ENCODE measurements around the gene HOMER2. TPM values are rescaled to one million over a fixed set of nuclear protein-coding genes. Genes with fewer than 3 reads are reported as not detected.
A peak's percentile ranks its signal among the peaks of the same experiment; 100 is the strongest.

Gene HOMER2
- total and polyA plus RNA-seq, 2 of the 13 experiments (the other 11 are each of a cell fraction or from before 2014, with no cell fraction given): 12.9 to 14.1 TPM

DNA sequence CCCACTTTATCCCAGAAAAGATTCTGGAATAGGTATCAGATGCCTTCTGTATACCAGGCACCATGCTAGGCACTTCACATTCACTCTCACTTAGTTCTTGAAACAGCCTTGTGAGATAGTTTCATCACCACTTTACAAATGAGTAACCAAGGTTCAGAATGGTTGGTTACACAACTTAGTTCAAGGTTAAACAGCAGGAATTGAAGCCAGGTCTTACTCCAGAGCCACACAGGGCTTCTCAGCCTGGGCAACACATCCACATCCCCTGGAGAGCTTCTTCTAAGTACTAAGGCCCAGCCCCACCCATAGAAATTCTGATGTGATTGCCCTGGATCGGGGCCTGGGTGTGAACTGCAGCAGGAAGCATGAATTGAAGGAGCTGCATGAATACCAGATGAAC is 124.4 kb downstream of the HOMER2 start (continued):
- TF ChIP-seq DNMT1 (CRISPR knock-in tag; IDR thresholded peaks at IDR 0.05): no peak
- no peak for TF ChIP-seq FOXC1 (CRISPR knock-in tag; IDR thresholded peaks at IDR 0.05; ENCODE audit: borderline replicate concordance)
- TF ChIP-seq, protein P1, sequence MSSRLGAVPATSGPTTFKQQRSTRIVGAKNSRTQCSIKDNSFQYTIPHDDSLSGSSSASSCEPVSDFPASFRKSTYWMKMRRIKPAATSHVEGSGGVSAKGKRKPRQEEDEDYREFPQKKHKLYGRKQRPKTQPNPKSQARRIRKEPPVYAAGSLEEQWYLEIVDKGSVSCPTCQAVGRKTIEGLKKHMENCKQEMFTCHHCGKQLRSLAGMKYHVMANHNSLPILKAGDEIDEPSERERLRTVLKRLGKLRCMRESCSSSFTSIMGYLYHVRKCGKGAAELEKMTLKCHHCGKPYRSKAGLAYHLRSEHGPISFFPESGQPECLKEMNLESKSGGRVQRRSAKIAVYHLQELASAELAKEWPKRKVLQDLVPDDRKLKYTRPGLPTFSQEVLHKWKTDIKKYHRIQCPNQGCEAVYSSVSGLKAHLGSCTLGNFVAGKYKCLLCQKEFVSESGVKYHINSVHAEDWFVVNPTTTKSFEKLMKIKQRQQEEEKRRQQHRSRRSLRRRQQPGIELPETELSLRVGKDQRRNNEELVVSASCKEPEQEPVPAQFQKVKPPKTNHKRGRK (CRISPR knock-in tag; IDR thresholded peaks at IDR 0.05): no peak
- TF ChIP-seq NR2F6 (IDR thresholded peaks at IDR 0.05): no peak
- peak; percentile 42; the same call in 1 of the 2 replicates for TF ChIP-seq NR2F6 (CRISPR knock-in tag; IDR thresholded peaks at IDR 0.05)
- TF ChIP-seq ZNF629 (CRISPR knock-in tag; conservative IDR thresholded peaks at IDR 0.05): no peak
- TF ChIP-seq, protein P2, sequence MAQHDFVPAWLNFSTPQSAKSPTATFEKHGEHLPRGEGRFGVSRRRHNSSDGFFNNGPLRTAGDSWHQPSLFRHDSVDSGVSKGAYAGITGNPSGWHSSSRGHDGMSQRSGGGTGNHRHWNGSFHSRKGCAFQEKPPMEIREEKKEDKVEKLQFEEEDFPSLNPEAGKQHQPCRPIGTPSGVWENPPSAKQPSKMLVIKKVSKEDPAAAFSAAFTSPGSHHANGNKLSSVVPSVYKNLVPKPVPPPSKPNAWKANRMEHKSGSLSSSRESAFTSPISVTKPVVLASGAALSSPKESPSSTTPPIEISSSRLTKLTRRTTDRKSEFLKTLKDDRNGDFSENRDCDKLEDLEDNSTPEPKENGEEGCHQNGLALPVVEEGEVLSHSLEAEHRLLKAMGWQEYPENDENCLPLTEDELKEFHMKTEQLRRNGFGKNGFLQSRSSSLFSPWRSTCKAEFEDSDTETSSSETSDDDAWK (CRISPR knock-in tag; IDR thresholded peaks at IDR 0.05): no peak
- TF ChIP-seq RBFOX2 (IDR thresholded peaks at IDR 0.05; ENCODE audit: low read depth, low read length): no peak
- TF ChIP-seq, protein P3, sequence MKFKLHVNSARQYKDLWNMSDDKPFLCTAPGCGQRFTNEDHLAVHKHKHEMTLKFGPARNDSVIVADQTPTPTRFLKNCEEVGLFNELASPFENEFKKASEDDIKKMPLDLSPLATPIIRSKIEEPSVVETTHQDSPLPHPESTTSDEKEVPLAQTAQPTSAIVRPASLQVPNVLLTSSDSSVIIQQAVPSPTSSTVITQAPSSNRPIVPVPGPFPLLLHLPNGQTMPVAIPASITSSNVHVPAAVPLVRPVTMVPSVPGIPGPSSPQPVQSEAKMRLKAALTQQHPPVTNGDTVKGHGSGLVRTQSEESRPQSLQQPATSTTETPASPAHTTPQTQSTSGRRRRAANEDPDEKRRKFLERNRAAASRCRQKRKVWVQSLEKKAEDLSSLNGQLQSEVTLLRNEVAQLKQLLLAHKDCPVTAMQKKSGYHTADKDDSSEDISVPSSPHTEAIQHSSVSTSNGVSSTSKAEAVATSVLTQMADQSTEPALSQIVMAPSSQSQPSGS (CRISPR knock-in tag; IDR thresholded peaks at IDR 0.05): 0 out of 2 replicates have a peak, but pooled peaks have one; percentile 51
- TF ChIP-seq NCOA2 (CRISPR knock-in tag; IDR thresholded peaks at IDR 0.05): peak; percentile 44
- TF ChIP-seq REXO4 (CRISPR knock-in tag; IDR thresholded peaks at IDR 0.05; ENCODE audit: borderline replicate concordance): no peak
- TF ChIP-seq TEAD2 (CRISPR knock-in tag; IDR thresholded peaks at IDR 0.05): no peak
- TF ChIP-seq NR3C1 (CRISPR knock-in tag; IDR thresholded peaks at IDR 0.05): no peak
- no peak for TF ChIP-seq ASH2L (IDR thresholded peaks at IDR 0.05; ENCODE audit: insufficient read length, low read depth, low read length)
- peak; percentile 71; the same call in 1 of the 2 replicates for TF ChIP-seq ZNF3 (CRISPR knock-in tag; IDR thresholded peaks at IDR 0.05)
- TF ChIP-seq PRMT3 (CRISPR knock-in tag; IDR thresholded peaks at IDR 0.05; ENCODE audit: borderline replicate concordance, low read depth): no peak
- TF ChIP-seq FOXJ3 (CRISPR knock-in tag; IDR thresholded peaks at IDR 0.05; ENCODE audit: borderline replicate concordance): 0 out of 2 replicates have a peak, but pooled peaks have one; percentile 18
- no peak for TF ChIP-seq ZNF329 (CRISPR knock-in tag; IDR thresholded peaks at IDR 0.05; ENCODE audit: low read depth)
- TF ChIP-seq ZMYM3 (CRISPR knock-in tag; IDR thresholded peaks at IDR 0.05): peak; percentile 28; the same call in 1 of the 2 replicates
- no peak for TF ChIP-seq ZNF12 (CRISPR knock-in tag; IDR thresholded peaks at IDR 0.05)
- no peak for TF ChIP-seq ARNT (IDR thresholded peaks at IDR 0.05)
- TF ChIP-seq ZNF24 (IDR thresholded peaks at IDR 0.05): no peak
- no peak for TF ChIP-seq ZNF337 (CRISPR knock-in tag; IDR thresholded peaks at IDR 0.05; ENCODE audit: borderline replicate concordance, low read depth)
- TF ChIP-seq NPAS2 (CRISPR knock-in tag; IDR thresholded peaks at IDR 0.05; ENCODE audit: borderline replicate concordance): no peak
- TF ChIP-seq STAT5B (CRISPR knock-in tag; IDR thresholded peaks at IDR 0.05): no peak
- TF ChIP-seq, protein P4, sequence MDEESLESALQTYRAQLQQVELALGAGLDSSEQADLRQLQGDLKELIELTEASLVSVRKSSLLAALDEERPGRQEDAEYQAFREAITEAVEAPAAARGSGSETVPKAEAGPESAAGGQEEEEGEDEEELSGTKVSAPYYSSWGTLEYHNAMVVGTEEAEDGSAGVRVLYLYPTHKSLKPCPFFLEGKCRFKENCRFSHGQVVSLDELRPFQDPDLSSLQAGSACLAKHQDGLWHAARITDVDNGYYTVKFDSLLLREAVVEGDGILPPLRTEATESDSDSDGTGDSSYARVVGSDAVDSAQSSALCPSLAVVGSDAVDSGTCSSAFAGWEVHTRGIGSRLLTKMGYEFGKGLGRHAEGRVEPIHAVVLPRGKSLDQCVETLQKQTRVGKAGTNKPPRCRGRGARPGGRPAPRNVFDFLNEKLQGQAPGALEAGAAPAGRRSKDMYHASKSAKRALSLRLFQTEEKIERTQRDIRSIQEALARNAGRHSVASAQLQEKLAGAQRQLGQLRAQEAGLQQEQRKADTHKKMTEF (CRISPR knock-in tag; IDR thresholded peaks at IDR 0.05): no peak
- TF ChIP-seq HCFC1 (IDR thresholded peaks at IDR 0.05; ENCODE audit: low read depth, low read length): no peak
- TF ChIP-seq MYNN (CRISPR knock-in tag; IDR thresholded peaks at IDR 0.05; ENCODE audit: low read depth): no peak
